GM19468 (cell line): ENCODE measurements around the gene POFUT2.

Experiments used
- ATAC-seq: cut with Tn5 transposase; IDR thresholded peaks from one replicate; pipeline ENCODE4 v1.9.1; 2021; ENCODE audit warnings: mild to moderate bottlenecking, moderate library complexity, moderate number of reproducible peaks; ENCODE audit not compliant: unreplicated experiment; ENCODE audit errors: extremely low read depth

The POFUT2 gene

DNA sequence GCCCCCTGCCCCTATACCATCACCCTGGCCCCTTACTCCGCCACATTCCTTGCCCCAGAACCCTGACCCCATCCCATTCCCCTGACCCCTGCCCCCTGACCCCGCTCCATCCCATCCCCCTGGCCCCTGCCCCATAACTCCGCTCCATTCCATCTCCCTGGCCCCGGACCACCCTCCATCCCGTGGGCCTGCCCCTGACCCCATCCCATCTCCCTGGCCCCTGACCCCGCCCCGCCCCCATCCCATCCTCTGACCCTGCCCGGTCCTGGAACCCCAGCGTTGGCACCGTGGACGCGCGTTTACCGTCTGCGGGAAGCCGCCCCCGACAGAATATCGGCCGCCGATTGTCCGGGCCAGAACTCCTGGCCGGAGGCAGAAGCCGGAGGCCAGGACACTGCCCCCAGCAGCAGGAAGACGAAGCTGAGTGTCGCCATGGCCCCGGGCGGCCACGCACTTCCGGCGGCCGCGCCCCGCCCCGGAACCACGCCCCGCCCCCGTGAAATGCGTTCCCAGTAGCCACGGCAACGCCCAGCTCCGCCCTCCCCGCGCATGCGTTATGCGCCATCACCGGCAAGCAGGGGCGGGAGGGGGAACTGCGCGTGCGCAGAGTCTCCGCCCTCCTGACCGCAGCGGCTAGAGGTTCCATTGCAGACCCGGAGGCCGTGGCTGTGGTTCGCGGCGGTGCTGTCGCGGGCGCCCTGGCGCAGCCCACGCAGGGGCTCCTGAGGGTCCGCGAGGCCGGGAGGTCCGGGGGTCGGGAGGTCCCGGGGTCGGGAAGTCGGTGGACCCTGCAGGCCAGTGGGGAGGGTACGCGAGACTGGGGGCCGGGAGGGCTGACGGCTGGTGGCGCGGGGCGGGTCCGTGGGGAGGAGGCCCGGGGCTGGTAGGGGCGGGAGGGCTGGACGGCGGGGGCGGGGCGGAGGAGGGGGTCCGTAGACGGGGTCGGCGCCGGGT lies at the start of gene POFUT2:
Gene POFUT2, minus strand, starts transcription at position 458 of the 954 bp plus-strand sequence. Its CDS starts 24 bp downstream, at position 434.
- ATAC-seq, result peak; percentile 84

GRCh38 chr21:45336870-45337269 lies 49.2 kb upstream of the POFUT2 start:
- ATAC-seq, result no peak

DNA sequence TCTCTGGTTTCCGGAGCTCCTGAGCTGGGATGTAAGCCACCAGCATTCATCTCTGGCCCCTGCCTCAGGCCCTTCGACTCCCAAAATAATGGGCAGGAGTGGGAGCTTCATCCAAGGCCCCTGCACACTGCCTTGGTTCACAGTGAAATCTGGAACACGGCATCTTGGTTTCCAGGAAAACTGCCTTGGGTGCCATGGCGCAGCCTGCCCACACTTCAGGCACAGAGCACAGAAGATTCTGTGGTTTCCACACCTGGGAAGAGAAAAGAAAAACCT lies 48.8 kb upstream of the POFUT2 start:
- ATAC-seq, result no peak

DNA sequence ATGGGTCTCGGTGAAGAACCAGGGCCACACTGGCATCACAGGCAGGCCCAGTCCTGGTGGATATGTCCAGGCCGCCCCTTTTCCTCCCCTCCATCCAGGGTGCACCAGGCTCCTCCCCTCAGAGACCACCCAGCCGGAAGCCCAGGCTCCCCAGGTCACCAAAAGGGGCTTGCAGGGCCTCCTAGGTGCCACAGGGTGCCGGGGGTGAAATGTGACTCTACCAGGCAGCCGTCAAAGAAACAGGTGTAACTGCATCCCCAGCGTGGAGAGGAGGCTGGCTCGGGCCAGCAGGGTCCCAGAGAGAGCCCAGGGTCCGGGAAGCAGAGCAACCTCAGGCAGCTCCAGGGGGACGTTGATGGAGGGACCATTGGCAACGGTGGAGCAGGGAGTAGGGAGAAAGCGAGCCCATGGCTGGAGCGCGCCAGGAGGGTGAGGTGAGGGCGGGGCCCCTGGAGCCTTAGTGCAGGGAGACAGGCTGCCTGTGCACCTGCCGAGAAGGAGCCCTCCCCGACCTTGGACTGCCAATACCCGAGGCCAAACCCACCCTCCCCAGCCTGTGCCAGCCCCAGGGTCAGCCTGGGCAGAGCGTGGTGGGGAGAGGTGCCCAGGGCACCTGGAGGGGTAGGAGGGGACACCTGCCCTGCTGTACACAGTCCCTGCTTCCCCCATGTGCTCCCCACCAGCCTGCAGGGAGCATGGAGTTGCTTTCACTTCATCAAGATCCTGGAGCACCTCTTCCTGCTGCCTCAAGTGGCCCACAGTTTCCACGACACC lies 48.3 kb upstream of the POFUT2 start:
- no peak for ATAC-seq

GRCh38 chr21:45335151-45335760 lies 47.6 kb upstream of the POFUT2 start:
- ATAC-seq, result no peak

- no peak for ATAC-seq
Measured at GRCh38 chr21:45334591-45335081, 46.9 kb upstream of the POFUT2 start.

DNA sequence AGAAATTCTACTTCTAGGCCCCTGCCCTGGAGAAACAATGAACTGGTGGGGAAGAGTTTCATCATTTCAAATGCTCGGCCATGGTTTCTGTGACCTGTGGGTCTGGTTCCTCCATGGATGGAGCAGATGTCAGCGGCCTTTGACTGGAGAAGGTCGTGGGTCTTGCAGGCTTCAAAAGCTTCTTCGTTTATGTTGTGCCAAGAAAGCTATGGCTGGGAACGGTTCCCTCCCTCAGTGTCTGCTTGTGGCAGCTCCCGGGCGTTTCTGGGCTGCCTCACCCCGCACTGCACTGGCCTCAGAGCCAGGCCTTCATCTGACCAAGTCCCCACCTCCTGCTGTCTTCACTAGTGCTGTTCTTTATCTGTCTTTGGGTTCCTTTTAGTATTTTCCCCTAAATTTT lies 46.4 kb upstream of the POFUT2 start:
- no peak for ATAC-seq

DNA sequence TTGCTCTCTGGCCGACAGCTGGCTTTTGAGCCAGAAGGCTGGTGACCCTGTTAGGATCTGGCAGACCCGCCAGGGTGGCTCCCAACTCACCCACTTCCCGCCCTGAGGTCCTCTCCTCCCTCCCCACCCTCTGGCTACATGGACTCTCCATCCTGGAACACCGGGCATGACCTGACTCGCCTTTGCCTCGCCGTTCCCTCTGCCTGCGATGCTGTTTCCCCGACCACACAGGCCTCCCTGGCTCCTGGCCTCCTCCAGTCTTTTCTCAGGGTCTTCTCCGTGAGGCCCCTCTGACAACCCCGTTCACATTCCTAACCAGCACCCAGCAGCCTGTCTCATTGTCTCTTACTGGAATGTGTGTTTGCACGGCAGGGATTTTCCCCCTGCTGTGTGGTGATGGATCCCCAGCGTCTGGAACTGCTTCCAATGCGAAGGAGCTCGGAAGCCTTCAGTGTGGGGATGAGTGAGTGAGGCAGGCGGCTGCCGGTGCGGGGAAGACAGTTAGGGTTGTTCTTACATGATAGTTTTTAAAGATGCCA lies 46.0 kb upstream of the POFUT2 start:
- ATAC-seq, result no peak

- ATAC-seq, result no peak
Measured at GRCh38 chr21:45332981-45333582, 45.4 kb upstream of the POFUT2 start.

DNA sequence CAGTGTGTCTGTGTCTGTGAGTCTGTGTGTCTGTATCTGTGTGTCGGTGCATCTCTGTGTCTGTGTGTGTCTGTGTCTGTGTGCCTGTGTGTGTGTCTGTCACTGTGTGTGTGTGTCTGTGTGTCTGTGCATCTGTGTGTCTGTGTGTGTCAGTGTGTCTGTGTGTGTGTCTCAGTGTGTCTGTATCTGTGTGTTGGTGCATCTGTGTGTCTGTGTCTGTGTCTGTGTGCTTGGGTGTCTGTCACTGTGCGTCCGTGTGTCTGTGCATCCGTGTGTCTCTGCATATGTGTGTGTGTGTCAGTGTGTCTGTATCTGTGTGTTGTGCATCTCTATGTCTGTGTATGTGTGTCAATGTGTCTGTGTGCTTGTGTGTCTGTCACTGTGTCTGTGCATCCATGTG lies 44.7 kb upstream of the POFUT2 start:
- ATAC-seq, result no peak

GRCh38 chr21:45331531-45332147 lies 43.9 kb upstream of the POFUT2 start:
- ATAC-seq, result no peak

DNA sequence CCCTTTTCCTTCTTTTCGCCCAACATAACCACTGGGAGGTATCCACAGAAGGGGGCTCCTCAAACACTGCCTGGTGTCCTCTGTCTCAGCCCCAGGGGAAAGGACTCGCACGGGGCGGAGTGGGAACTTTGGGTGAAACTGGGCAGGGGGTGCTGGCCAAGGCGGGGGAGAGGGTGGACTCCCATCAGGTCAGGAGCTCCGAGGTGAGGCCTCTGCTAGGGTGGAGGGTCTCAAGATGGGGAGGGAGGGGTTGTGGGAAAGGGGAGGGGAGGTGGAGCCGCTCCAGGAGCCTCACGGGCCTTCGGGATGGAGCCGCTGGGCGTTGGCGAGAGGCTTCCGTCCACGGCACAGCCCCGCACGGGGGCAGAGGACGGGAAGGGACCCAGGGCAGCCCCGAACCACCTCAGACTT lies 43.2 kb upstream of the POFUT2 start:
- ATAC-seq, result no peak

DNA sequence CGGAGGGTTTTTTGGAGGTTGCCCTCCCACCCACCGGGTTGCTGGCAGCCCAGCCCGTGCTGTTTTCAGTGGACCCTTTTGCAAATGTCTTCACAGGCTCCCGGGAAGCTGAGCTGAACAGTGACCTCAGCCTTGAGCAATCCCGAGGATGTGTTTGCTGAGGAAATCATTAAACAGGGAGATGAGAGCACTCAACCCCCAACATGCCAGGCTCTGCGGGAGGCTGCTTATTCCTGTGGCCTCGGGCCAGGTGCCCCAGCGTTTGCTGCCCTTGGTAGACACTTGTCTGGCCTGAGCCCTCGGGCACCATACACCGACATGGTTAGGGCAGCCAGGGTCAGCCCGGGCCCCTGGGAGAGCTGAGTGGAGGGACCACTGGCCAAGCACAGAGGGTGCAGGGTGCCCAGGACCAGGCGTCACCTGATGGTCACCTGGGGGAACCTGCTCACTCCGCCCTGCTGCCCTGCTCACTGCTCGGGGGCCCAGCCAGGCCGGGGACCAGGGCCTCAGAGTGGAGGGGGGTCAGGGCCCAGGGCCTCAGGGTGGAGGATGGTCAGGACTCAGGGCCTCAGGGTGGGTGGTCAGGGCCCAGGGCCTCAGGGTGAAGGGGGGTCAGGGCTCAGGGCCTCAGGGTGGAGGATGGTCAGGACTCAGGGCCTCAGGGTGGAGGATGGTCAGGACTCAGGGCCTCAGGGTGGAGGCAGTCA lies 42.5 kb upstream of the POFUT2 start:
- ATAC-seq, result no peak

DNA sequence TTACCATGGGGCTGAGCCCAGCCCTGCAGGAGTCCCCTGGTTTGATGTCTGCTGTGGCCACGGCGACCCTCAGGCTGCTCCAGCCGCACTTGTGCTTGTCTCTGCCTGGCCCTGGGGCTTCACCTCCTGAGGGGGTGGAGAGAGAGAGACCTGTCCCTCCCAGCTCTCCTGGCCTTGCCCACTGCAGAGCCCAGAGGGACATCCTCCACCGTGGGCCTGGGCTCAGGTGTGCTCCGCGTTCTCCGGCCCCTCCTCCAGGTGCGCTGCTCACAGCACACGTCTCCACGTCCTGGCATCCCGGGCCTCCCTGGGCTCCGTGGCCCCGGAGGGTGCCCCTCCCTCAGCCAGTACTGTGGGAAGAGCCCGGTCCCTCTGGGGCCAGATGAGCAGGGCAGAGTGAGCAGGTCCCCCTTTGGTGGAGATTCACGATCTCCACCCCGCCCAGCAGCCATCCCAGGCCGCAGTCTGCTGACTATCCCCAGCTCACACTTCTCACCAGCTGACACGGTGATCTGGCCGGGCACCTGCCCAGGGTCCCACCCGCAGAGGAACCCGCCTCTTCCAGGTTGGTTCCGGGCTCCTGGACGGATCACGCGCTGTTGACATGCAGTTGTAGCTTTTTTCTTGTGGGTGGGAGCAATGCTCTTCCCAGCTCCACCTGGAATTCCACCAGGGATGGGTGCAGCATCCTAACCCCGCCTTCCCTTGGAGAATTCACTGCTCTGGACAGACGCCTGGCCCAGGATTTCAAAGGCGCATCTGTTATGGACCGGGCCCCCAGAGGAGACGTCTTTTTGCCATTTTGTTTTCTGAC lies 41.8 kb upstream of the POFUT2 start:
- no peak for ATAC-seq

DNA sequence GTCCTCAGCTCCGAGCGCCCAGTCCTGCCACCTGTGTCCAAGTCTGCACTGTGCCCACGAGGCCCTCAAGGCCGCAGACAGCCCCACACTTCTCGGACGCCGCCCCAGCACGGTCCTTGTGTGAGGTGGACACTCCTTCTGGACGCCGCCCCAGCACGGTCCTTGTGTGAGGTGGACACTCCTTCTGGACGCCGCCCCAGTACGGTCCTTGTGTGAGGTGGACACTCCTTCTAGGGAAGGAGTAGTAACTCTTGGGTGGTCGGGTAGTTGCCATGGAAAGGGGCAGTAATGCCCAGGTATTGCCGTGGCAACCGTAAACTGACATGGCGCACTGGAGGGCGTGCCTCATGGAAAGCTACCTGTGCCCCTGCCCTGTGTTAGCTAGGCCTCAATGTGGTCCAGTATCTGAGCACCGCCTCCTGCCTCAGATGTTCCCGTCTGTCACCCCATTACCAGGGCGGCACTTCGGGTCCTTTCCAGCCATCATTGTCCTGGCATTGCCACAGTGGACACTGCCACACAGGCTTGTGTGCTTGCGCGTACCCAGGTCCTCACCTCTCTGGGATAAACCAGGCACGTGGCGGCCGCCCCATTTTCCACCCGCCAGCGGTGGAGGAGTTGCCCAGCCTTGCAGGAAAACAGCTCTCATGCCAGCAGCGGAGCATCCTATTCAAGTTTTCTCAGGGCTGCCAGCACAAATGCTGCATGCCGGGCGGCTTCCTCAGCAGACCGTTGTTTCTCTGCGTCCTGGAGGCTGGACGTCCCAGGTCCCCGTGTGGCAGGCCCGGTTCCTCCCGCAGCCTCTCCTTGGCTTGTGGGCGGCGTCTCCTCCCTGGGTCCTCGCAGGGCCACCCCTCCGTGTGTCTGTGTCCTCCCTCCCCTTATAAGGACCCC lies 40.8 kb upstream of the POFUT2 start:
- no peak for ATAC-seq

DNA sequence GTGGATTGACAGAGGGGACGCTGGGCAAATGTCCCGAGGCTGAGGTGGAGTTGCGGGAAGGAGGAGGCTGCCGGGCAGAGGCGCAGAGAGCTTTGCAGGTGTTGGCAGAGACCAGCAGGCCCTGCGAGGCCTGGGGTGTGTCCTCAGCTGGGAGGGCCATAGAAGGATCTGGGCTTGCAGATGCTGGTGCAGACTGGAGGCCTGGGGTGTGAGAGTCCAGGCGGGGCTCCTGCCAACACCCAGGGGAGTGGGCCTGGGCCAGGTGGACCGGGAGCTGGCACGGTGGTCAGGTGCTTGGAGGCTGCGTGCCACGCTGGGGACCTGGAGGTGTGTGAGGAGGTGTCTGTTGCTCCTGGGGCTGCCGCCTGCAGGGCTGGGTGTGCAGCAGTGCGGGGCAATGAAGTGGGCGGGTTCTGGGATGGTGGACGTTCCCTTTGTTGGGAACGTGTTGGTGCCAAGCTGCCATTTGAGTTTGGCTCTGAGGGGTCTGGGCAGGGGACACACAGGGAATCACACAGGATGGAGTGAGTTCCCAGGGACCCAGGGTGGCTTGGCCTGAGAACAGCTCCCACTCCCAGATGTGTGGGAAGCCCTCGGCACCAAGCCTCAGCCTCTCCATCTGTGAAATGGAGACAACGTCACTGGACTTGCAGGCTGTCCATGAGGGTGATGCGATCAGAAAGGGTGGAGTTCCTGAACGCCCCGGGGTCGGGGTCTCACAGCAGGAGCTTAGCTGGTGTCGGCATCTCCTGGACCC lies 39.9 kb upstream of the POFUT2 start:
- no peak for ATAC-seq
